Liver (tissue), 9 donors: Measurements from ENCODE around the gene NDUFS7. TPM values are rescaled to one million over a fixed set of nuclear protein-coding genes. Genes with fewer than 3 reads are reported as not detected.

ENCODE experiments used
- DNase-seq: peaks from one replicate; pipeline ENCODE4 v3.0.0-alpha.2; 2017; ENCODE audit warnings: low spot score
- H3K27ac ChIP-seq, 2 donors: one replicate each; pipeline ENCODE4 v1.7.0; 2013; ENCODE audit warnings: inconsistent platforms in 2 of 2, low read length in 2 of 2, control low read depth in 1 of 2, low read depth in 1 of 2, mild to moderate bottlenecking in 1 of 2
- H3K27me3 ChIP-seq, 4 donors: one replicate each; pipeline versions ENCODE4 v1.6.1 to v1.7.0; 2013; ENCODE audit warnings: low read length in 3 of 4, inconsistent platforms in 1 of 4, mild to moderate bottlenecking in 1 of 4, moderate library complexity in 1 of 4; ENCODE audit not compliant: control insufficient read depth in 4 of 4, insufficient read depth in 4 of 4
- H3K36me3 ChIP-seq, 4 donors: one replicate each; pipeline versions ENCODE4 v1.6.1 to v1.7.0; 2013; ENCODE audit warnings: low read length in 3 of 4, mild to moderate bottlenecking in 3 of 4, low read depth in 1 of 4, moderate library complexity in 1 of 4; ENCODE audit not compliant: control insufficient read depth in 4 of 4, insufficient read depth in 3 of 4
- H3K4me1 ChIP-seq, 4 donors: one replicate each; pipeline versions ENCODE4 v1.6.1 to v1.7.0; 2013; ENCODE audit warnings: low read length in 3 of 4, mild to moderate bottlenecking in 3 of 4, moderate library complexity in 1 of 4; ENCODE audit not compliant: control insufficient read depth in 4 of 4, insufficient read depth in 4 of 4
- H3K4me3 ChIP-seq, 3 donors: one replicate each; pipeline versions ENCODE4 v1.6.1 to v1.7.0; 2013; ENCODE audit warnings: low read length in 3 of 3, control low read depth in 1 of 3, low read depth in 1 of 3, mild to moderate bottlenecking in 1 of 3
- H3K9ac ChIP-seq, 2 donors: one replicate each; pipeline ENCODE4 v1.7.0; 2013; ENCODE audit warnings: low read length in 2 of 2, mild to moderate bottlenecking in 2 of 2, moderate library complexity in 2 of 2, control low read depth in 1 of 2, low read depth in 1 of 2
- H3K9me3 ChIP-seq, 4 donors: one replicate each; pipeline versions ENCODE4 v1.6.1 to v1.7.0; 2013; ENCODE audit warnings: low read length in 3 of 4; ENCODE audit not compliant: control insufficient read depth in 4 of 4
- EGR1 ChIP-seq, 2 donors: IDR thresholded peaks; 2 replicates each; pipeline ENCODE4 v1.6.1; 2016 to 2018; ENCODE audit warnings: antibody characterized with exemption in 2 of 2, low read depth in 2 of 2
- FOXA1 ChIP-seq: IDR thresholded peaks from 2 replicates; pipeline ENCODE4 v1.6.1; 2016; ENCODE audit warnings: antibody characterized with exemption
- FOXA2 ChIP-seq: IDR thresholded peaks from 2 replicates; pipeline ENCODE4 v1.6.1; 2016; ENCODE audit warnings: antibody characterized with exemption
- JUND ChIP-seq, 2 donors: IDR thresholded peaks; 2 replicates each; pipeline ENCODE4 v1.6.1; 2016; ENCODE audit warnings: antibody characterized with exemption in 2 of 2
- NR2F2 ChIP-seq: IDR thresholded peaks from 2 replicates; pipeline ENCODE4 v1.6.1; 2016; ENCODE audit warnings: antibody characterized with exemption
- RXRA ChIP-seq, 2 donors: IDR thresholded peaks; 2 replicates each; pipeline ENCODE4 v1.6.1; 2017 to 2018; ENCODE audit warnings: antibody characterized with exemption in 2 of 2, mild to moderate bottlenecking in 1 of 2
- SP1 ChIP-seq: IDR thresholded peaks from 2 replicates; pipeline ENCODE4 v1.6.1; 2018; ENCODE audit warnings: antibody characterized with exemption, mild to moderate bottlenecking
- YY1 ChIP-seq: IDR thresholded peaks from 2 replicates; pipeline ENCODE4 v1.6.1; 2016; ENCODE audit warnings: antibody characterized with exemption, mild to moderate bottlenecking
- WGBS: extraction: QIAGEN DNeasy Blood & Tissue Kit; methylation state at CpG from one replicate; pipeline ENCODE4 v1.1.7; 2013; 5-methylcytosine and 5-hydroxymethylcytosine counted together
- polyA plus RNA-seq, 2 donors: library from polyadenylated mRNA; stranded (reverse) in 1 of 2; unstranded in 1 of 2; fragments of 200-250 nt in 1 of 2; fragments of >200 nt in 1 of 2; fragmentation: Nextera tagmentation in 1 of 2; extraction: Ambion mirVana in 1 of 2; gene quantifications; one replicate each; pipeline versions ENCODE4 v1.2.1 to v1.2.3, GENCODE V29; 2013 to 2015
- total RNA-seq, 2 donors: library from RNA; depleted of rRNA; stranded (reverse); fragments of >200 nt; gene quantifications; one replicate each; pipeline ENCODE4 v1.2.3, GENCODE V29; 2014
- TF ChIP-seq, protein P1 (sequence below): IDR thresholded peaks from 2 replicates; pipeline ENCODE4 v1.6.1; 2016; ENCODE audit warnings: antibody characterized with exemption
- TF ChIP-seq, protein P2 (sequence below): IDR thresholded peaks from 2 replicates; pipeline ENCODE4 v1.6.1; 2016; ENCODE audit warnings: antibody characterized with exemption
- donor health status: healthy.
- donor health status: healthy.
- donor health status: healthy.
- donor health status: healthy.
- donor health status: healthy.

Gene NDUFS7
- total and polyA plus RNA-seq, 4 donors: 54.4 to 185 (median 128) TPM

DNA sequence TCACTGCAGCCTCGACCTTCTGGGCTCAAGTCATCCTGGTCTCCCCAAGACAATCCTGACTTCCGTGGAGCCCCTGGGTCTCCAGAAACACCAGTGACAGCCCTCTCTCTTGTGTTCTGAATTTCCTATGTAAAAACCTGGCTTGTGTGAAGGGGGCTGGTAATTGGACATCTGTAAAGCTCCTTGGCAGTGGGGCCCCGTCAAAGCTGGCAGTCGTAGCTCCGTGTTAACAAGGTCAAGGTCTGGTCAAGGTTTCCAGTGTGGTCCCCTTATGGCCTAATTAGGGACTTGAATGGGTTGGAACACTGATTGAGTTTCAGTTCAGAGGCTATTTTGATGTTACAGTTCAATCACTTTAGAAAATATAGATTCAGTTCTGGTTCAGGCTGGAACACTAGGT, 32.8 kb upstream of the NDUFS7 start:
- H3K36me3 ChIP-seq: no peaks in the 10 kb centered on the region
- no peak for DNase-seq
- H3K4me3 ChIP-seq: no peak overlapping the region
- TF ChIP-seq FOXA2: no peak
- TF ChIP-seq, protein P1, sequence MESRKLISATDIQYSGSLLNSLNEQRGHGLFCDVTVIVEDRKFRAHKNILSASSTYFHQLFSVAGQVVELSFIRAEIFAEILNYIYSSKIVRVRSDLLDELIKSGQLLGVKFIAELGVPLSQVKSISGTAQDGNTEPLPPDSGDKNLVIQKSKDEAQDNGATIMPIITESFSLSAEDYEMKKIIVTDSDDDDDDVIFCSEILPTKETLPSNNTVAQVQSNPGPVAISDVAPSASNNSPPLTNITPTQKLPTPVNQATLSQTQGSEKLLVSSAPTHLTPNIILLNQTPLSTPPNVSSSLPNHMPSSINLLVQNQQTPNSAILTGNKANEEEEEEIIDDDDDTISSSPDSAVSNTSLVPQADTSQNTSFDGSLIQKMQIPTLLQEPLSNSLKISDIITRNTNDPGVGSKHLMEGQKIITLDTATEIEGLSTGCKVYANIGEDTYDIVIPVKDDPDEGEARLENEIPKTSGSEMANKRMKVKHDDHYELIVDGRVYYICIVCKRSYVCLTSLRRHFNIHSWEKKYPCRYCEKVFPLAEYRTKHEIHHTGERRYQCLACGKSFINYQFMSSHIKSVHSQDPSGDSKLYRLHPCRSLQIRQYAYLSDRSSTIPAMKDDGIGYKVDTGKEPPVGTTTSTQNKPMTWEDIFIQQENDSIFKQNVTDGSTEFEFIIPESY: no peak
- no peak for TF ChIP-seq YY1
- TF ChIP-seq, protein P2, sequence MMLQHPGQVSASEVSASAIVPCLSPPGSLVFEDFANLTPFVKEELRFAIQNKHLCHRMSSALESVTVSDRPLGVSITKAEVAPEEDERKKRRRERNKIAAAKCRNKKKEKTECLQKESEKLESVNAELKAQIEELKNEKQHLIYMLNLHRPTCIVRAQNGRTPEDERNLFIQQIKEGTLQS: no peak
- no peak for TF ChIP-seq EGR1 (IDR thresholded peaks at IDR 0.05; ENCODE audit: low read depth in 2 of 2)
- H3K9ac ChIP-seq: no peak overlapping the region
- H3K27me3 ChIP-seq: no peaks in the 10 kb centered on the region
- 57% methylated on average over 5 of the region's 5 CpGs for WGBS
- H3K9me3 ChIP-seq: no peaks in the 10 kb centered on the region
- H3K4me1 ChIP-seq: peaks cover 4 to 14% (median 6%) of the 10 kb centered on the region in 4 donors
- H3K27ac ChIP-seq: no peak overlapping the region

DNA sequence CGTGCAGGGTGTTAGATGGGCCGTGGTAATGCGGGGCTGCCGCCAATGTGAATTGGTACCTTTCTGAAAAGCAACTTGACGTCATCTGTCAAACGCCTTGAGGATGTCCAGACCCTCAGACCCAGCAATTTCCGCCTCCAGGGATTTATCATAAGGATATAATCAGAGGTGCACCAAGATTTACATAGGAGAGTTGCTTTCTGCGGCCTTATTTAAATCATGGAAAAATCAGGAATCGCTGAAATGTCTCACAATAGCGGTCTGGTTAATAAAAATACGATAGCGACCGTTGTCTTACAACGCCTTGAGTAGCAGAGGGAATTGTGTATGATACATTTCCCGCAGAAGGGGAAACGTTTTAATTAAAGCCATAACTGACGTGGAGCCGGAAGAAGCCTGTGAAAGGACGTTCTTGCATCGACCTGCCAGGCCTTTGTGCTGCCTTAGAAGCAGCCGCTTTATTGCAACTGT, 32.3 kb upstream of the NDUFS7 start:
- TF ChIP-seq JUND (IDR thresholded peaks at IDR 0.05): no peak
- TF ChIP-seq EGR1 (IDR thresholded peaks at IDR 0.05; ENCODE audit: low read depth in 2 of 2): no peak
- TF ChIP-seq FOXA2: no peak
- TF ChIP-seq NR2F2: no peak
- DNase-seq: no peak
- WGBS: 90% methylated on average over 21 of the region's 21 CpGs
- H3K27me3 ChIP-seq: no peaks in the 10 kb centered on the region
- H3K9ac ChIP-seq: no peak overlapping the region
- no peaks in the 10 kb centered on the region for H3K36me3 ChIP-seq
- no peak overlapping the region for H3K27ac ChIP-seq
- peaks cover 4 to 19% (median 9%) of the 10 kb centered on the region in 4 donors for H3K4me1 ChIP-seq
- H3K4me3 ChIP-seq: no peak overlapping the region
- no peaks in the 10 kb centered on the region for H3K9me3 ChIP-seq

DNA sequence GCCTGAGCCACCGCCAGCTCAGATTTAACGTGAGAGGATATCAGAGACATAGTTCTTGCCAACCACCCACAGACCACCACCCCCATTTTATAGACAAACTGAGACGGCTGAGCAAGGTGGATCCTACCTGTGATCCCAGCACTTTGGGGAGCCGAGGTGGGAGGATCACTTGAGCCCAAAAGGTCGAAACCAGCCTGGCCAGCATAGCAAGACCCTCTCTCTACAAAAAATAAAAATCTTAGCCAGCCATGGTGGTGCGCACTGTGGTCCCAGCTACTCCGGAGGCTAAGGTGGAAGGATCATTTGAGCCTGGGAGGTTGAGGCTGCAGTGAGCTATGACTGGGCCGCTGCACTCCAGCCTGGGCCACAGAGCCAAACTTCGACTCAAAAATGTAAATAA, 30.6 kb upstream of the NDUFS7 start:
- WGBS: 92% methylated on average over 9 of the region's 9 CpGs
- no peak overlapping the region for H3K27ac ChIP-seq

More for the DNA sequence above, 30.6 kb upstream of the NDUFS7 start:
- TF ChIP-seq EGR1 (IDR thresholded peaks at IDR 0.05; ENCODE audit: low read depth in 2 of 2) (no peak), FOXA1 (no peak), YY1 (no peak), JUND (IDR thresholded peaks at IDR 0.05) (no peak), RXRA (IDR thresholded peaks at IDR 0.05) (no peak), SP1 (no peak)
- TF ChIP-seq, protein P1: no peak
- TF ChIP-seq, protein P2: no peak
- peaks cover 0 to 8% (median 7%) of the 10 kb centered on the region in 4 donors for H3K36me3 ChIP-seq
- H3K4me1 ChIP-seq: peaks cover 4 to 23% (median 12%) of the 10 kb centered on the region in 4 donors
- no peaks in the 10 kb centered on the region for H3K27me3 ChIP-seq
- H3K9me3 ChIP-seq: no peaks in the 10 kb centered on the region
- DNase-seq: no peak
- H3K4me3 ChIP-seq: no peak overlapping the region
- H3K9ac ChIP-seq: no peak overlapping the region
